Endothelial cell of umbilical vein (primary cell): ENCODE results near the gene CORO7. TPM values are rescaled to one million over a fixed set of nuclear protein-coding genes. Genes with fewer than 3 reads are reported as not detected.

Experiments used
- BruUV-seq: library from RNA; stranded (reverse); fragments of 400-500 nt; replicated peaks from 2 replicates; lab custom pipeline; 2021; lab: Mats Ljungman, UMichigan
- CTCF ChIA-PET: fragments of 300-600, 350-600 bp; sonication (Branson Sonifier 250); formaldehyde crosslinking; loops from one replicate; lab custom pipeline; 2021; ENCODE audit warnings: antibody characterized with exemption, inconsistent platforms; lab: Charles Lee
- POLR2A ChIA-PET: fragments of 300-600, 350-600 bp; sonication (Branson Sonifier 250); formaldehyde crosslinking; loops from one replicate; lab custom pipeline; 2021; ENCODE audit warnings: antibody characterized with exemption, inconsistent platforms; lab: Charles Lee
- DNase-seq: peaks from one replicate; pipeline ENCODE4 v3.0.0-alpha.2; 2011; ENCODE audit warnings: low read depth, low spot score
- FAIRE-seq: peaks from 2 replicates; lab custom pipeline; 2011; peaks lifted over from hg19 to GRCh38; lab: Jason Lieb, UNC
- H2AFZ ChIP-seq: 2 replicates; pipeline ENCODE4 v1.6.0; 2012; ENCODE audit warnings: low read depth, low read length, control low read depth, inconsistent platforms
- H3K27ac ChIP-seq: 2 replicates; pipeline ENCODE4 v1.5.1; 2011; ENCODE audit warnings: low read depth, mild to moderate bottlenecking, control low read depth, low read length, moderate library complexity; ENCODE audit not compliant: insufficient read depth
- H3K27me3 ChIP-seq, 2 experiments: 2 replicates each; pipeline versions ENCODE4 v1.6.0 to v1.6.1; 2011; ENCODE audit warnings: low read length in 2 of 2, mixed read lengths in 1 of 2; ENCODE audit not compliant: control insufficient read depth in 2 of 2, insufficient read depth in 2 of 2
- H3K36me3 ChIP-seq, 2 experiments: 2 replicates in 1 of 2; 3 replicates in 1 of 2; pipeline ENCODE4 v1.5.1; 2011; ENCODE audit warnings: low read length in 2 of 2, mild to moderate bottlenecking in 1 of 2, moderate library complexity in 1 of 2; ENCODE audit not compliant: control insufficient read depth in 2 of 2, insufficient read depth in 2 of 2; ENCODE audit errors: extremely low read depth in 1 of 2
- H3K4me1 ChIP-seq: 3 replicates; pipeline ENCODE4 v1.5.1; 2011; ENCODE audit warnings: mild to moderate bottlenecking, low read length; ENCODE audit not compliant: control insufficient read depth, insufficient read depth; ENCODE audit errors: extremely low read depth
- H3K4me2 ChIP-seq: 2 replicates; pipeline ENCODE4 v1.6.1; 2011; ENCODE audit warnings: low read length, control low read depth, mixed read lengths; ENCODE audit not compliant: insufficient read depth
- H3K4me3 ChIP-seq, 3 experiments: fragments of 200-600 bp in 1 of 3; sonication (generic), shearing (Covaris generic) in 1 of 3; replicated peaks in 1 of 3; 2 replicates each; pipeline ENCODE4 v1.5.1; 2011 to 2016; ENCODE audit warnings: control low read depth in 3 of 3, low read length in 3 of 3, mild to moderate bottlenecking in 2 of 3, inconsistent platforms in 1 of 3, low read depth in 1 of 3, moderate library complexity in 1 of 3; ENCODE audit not compliant: insufficient read depth in 1 of 3
- H3K79me2 ChIP-seq: 2 replicates; pipeline ENCODE4 v1.6.0; 2012; ENCODE audit warnings: low read length, inconsistent platforms; ENCODE audit not compliant: control insufficient read depth, insufficient read depth
- H3K9ac ChIP-seq: replicated peaks from 2 replicates; pipeline ENCODE3; 2011; ENCODE audit warnings: low read length, control low read depth; ENCODE audit not compliant: insufficient read depth; ENCODE audit errors: extremely low read depth
- H3K9me1 ChIP-seq: replicated peaks from 3 replicates; pipeline ENCODE4 v1.6.0; 2011; ENCODE audit warnings: mild to moderate bottlenecking, low read length; ENCODE audit not compliant: control insufficient read depth, insufficient read depth; ENCODE audit errors: extremely low read depth
- H3K9me3 ChIP-seq: replicated peaks from 2 replicates; pipeline ENCODE4 v1.5.1; 2012; ENCODE audit warnings: low read length, inconsistent platforms; ENCODE audit not compliant: control insufficient read depth, insufficient read depth
- H4K20me1 ChIP-seq: replicated peaks from 2 replicates; pipeline ENCODE3; 2011; ENCODE audit warnings: mild to moderate bottlenecking, low read length; ENCODE audit not compliant: control insufficient read depth, insufficient read depth; ENCODE audit errors: extremely low read depth
- CTCF ChIP-seq, 2 donors: IDR thresholded peaks; 1 replicate in 1 of 2; 2 replicates in 1 of 2; pipeline ENCODE4 v1.5.1; 2011; ENCODE audit warnings: low read length in 2 of 2, mild to moderate bottlenecking in 2 of 2, moderate library complexity in 2 of 2, control low read depth in 1 of 2, inconsistent platforms in 1 of 2, low read depth in 1 of 2; ENCODE audit not compliant: insufficient read depth in 1 of 2; ENCODE audit errors: extremely low read depth in 1 of 2
- EZH2 ChIP-seq: IDR thresholded peaks from 2 replicates; pipeline ENCODE4 v1.6.1; 2012; ENCODE audit warnings: borderline replicate concordance, low read depth, mild to moderate bottlenecking, moderate library complexity, low read length, inconsistent platforms; ENCODE audit not compliant: severe bottlenecking
- FOS ChIP-seq: IDR thresholded peaks from 2 replicates; pipeline ENCODE4 v1.6.1; 2011; ENCODE audit warnings: mild to moderate bottlenecking, low read length, moderate library complexity, borderline replicate concordance; ENCODE audit not compliant: insufficient read depth
- GATA2 ChIP-seq: IDR thresholded peaks from 2 replicates; pipeline ENCODE4 v1.7.0; 2011; ENCODE audit warnings: low read depth, mild to moderate bottlenecking, moderate library complexity, mixed read lengths, low read length; ENCODE audit not compliant: insufficient read length, insufficient read depth
- JUN ChIP-seq: IDR thresholded peaks from 2 replicates; pipeline ENCODE4 v1.6.1; 2011; ENCODE audit warnings: borderline replicate concordance, low read depth; ENCODE audit not compliant: insufficient read length, insufficient read depth
- MYC ChIP-seq: IDR thresholded peaks from one replicate; pipeline ENCODE4 v1.6.1; 2011; ENCODE audit warnings: mild to moderate bottlenecking, low read depth, low read length
- POLR2A ChIP-seq: IDR thresholded peaks from 2 replicates; pipeline ENCODE4 v1.6.1; 2012; ENCODE audit warnings: low read depth, mild to moderate bottlenecking, control low read depth, low read length
- POLR2AphosphoS5 ChIP-seq: IDR thresholded peaks from 2 replicates; pipeline ENCODE4 v1.6.1; 2012; ENCODE audit warnings: low read depth, mild to moderate bottlenecking, control low read depth, low read length, moderate library complexity; ENCODE audit not compliant: insufficient read depth
- dilution Hi-C: fragments of 300-500 bp; cut with MboI; formaldehyde crosslinking; loops from one replicate; pipeline ENCODE4 v1.15.0; 2019; ENCODE audit warnings: low sequenced_read_pairs; ENCODE audit not compliant: extremely low pct_ligation_motif_present
- intact Hi-C: fragments of 100-400 bp; cut with micrococcal nuclease; formaldehyde crosslinking; loops from one replicate; pipeline ENCODE4 v1.10.0; 2022
- polyA plus RNA-seq, 4 experiments: library from polyadenylated mRNA; depleted of rRNA in 3 of 4; stranded (reverse) in 3 of 4; unstranded in 1 of 4; fragments of >200 nt; gene quantifications; 2 replicates each; pipeline versions ENCODE4 v1.2.1 to v1.2.3, GENCODE V29; 2011 to 2012; ENCODE audit warnings: missing spikeins in 1 of 4
- total RNA-seq: library from RNA; stranded (reverse); gene quantifications from 2 replicates; pipeline ENCODE4 v1.2.3, GENCODE V29; 2021
- TF ChIP-seq, protein P1 (sequence below): IDR thresholded peaks from 2 replicates; pipeline ENCODE4 v1.6.1; 2011; ENCODE audit not compliant: insufficient read depth, insufficient read length

The CORO7 gene
- total and polyA plus RNA-seq, 2 donors (not counting 3 experiments of a cell fraction or from before 2014, with no cell fraction given): 42.5 to 72.3 TPM

- FAIRE-seq (no peak), DNase-seq (no peak)
- Histone ChIP-seq H2AFZ (no peak overlapping the region), H3K4me2 (no peak overlapping the region), H3K36me3 (no peaks in the 10 kb centered on the region), H3K9me1 (no peaks in the 10 kb centered on the region), H3K79me2 (peaks cover 64% of the 10 kb centered on the region), H4K20me1 (no peaks in the 10 kb centered on the region), H3K9ac (no peak overlapping the region), H3K4me1 (peaks cover 29% of the 10 kb centered on the region), H3K27ac (no peak overlapping the region), H3K4me3 (no peak overlapping the region), H3K9me3 (no peaks in the 10 kb centered on the region), H3K27me3 (no peaks in the 10 kb centered on the region)
- no peak for TF ChIP-seq POLR2AphosphoS5
- TF ChIP-seq FOS: no peak
- TF ChIP-seq EZH2: no peak
- TF ChIP-seq, protein P1, sequence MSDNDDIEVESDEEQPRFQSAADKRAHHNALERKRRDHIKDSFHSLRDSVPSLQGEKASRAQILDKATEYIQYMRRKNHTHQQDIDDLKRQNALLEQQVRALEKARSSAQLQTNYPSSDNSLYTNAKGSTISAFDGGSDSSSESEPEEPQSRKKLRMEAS: no peak
- TF ChIP-seq POLR2A: no peak
- TF ChIP-seq CTCF (IDR thresholded peaks at IDR 0.05; ENCODE audit: extremely low read depth in 1 of 2, insufficient read depth in 1 of 2, low read depth in 1 of 2, low read length in 2 of 2): no peak
- no peak for TF ChIP-seq MYC
- no peak for TF ChIP-seq JUN
- TF ChIP-seq GATA2: no peak
- CTCF ChIA-PET: interaction anchor here (6.0 kb wide), 1 partner anchor 8 kb away, joined by 73 read pairs; no protein-coding TSS in a partner anchor
- intact Hi-C loops (no loop called here), dilution Hi-C loops (no loop called here)
- POLR2A ChIA-PET: no interaction called here
- BruUV-seq: no TSS peak
Observed at GRCh38 chr16:4319454-4320421, 96.7 kb downstream of the CORO7 start.
